ENCODE results near the gene DHRSX.

GRCh38 chrX:2176274-2176673, 324.5 kb downstream of the DHRSX start:
- TF ChIP-seq EZH2 (IDR thresholded peaks at IDR 0.05; ENCODE audit: insufficient read depth, poor library complexity, severe bottlenecking) (no peak), EZH2phosphoT487 (IDR thresholded peaks at IDR 0.05; ENCODE audit: insufficient read depth, low read depth) (no peak)

All from GM23248 (cell line).